OCI-LY7 (cell line): ENCODE data around the gene ASAP3. TPM values are rescaled to one million over a fixed set of nuclear protein-coding genes. Genes with fewer than 3 reads are reported as not detected.

Source experiments
- BruUV-seq: library from RNA; stranded (reverse); fragments of 400-500 nt; replicated peaks from 2 replicates; lab custom pipeline; 2021; lab: Mats Ljungman, UMichigan
- CTCF ChIA-PET: fragments of 300-600 bp; sonication (Branson Sonifier 250); formaldehyde crosslinking; loops from one replicate; lab custom pipeline; 2022; ENCODE audit warnings: antibody characterized with exemption; ENCODE audit not compliant: unreplicated experiment; lab: Charles Lee
- POLR2A ChIA-PET: fragments of 300-600 bp; sonication (Branson Sonifier 250); formaldehyde crosslinking; loops from one replicate; lab custom pipeline; 2022; ENCODE audit warnings: antibody characterized with exemption; lab: Charles Lee
- DNase-seq: peaks from one replicate; pipeline ENCODE4 v3.0.0-alpha.2; 2015; ENCODE audit warnings: low spot score
- H2AFZ ChIP-seq: fragments of 200-600 bp; sonication (generic), shearing (Covaris generic); 2 replicates; pipeline ENCODE4 v1.6.1; 2014; ENCODE audit warnings: mild to moderate bottlenecking, antibody characterized with exemption, low read length, moderate library complexity
- H3K27ac ChIP-seq: fragments of 200-600 bp; sonication (generic); 2 replicates; pipeline ENCODE4 v1.5.1; 2014; ENCODE audit warnings: mixed run types, low read depth, mild to moderate bottlenecking, moderate library complexity, low read length, inconsistent platforms; ENCODE audit not compliant: poor library complexity, severe bottlenecking
- H3K36me3 ChIP-seq: fragments of 200-600 bp; sonication (generic); 2 replicates; pipeline ENCODE4 v1.6.1; 2014; ENCODE audit warnings: mild to moderate bottlenecking, antibody characterized with exemption, low read length, moderate library complexity, mixed read lengths; ENCODE audit not compliant: insufficient read depth
- H3K4me1 ChIP-seq: fragments of 200-600 bp; sonication (generic); 2 replicates; pipeline ENCODE4 v1.5.1; 2014; ENCODE audit warnings: mild to moderate bottlenecking, low read length; ENCODE audit not compliant: insufficient read depth, poor library complexity, severe bottlenecking
- H3K4me2 ChIP-seq: fragments of 200-600 bp; sonication (generic); 2 replicates; pipeline ENCODE4 v1.6.1; 2014; ENCODE audit warnings: mild to moderate bottlenecking, low read length
- H3K4me3 ChIP-seq: fragments of 200-600 bp; sonication (generic); 2 replicates; pipeline ENCODE4 v1.5.1; 2014; ENCODE audit warnings: mild to moderate bottlenecking, low read depth, low read length; ENCODE audit not compliant: poor library complexity, severe bottlenecking
- H3K79me2 ChIP-seq: fragments of 200-600 bp; sonication (generic); 2 replicates; pipeline ENCODE4 v1.6.1; 2016; ENCODE audit warnings: low read depth, mild to moderate bottlenecking, low read length, moderate library complexity, mixed read lengths; ENCODE audit not compliant: insufficient read depth
- H3K9me2 ChIP-seq: fragments of 200-600 bp; sonication (generic); 2 replicates; pipeline ENCODE4 v1.6.1; 2016; ENCODE audit warnings: mild to moderate bottlenecking, low read length, mixed read lengths; ENCODE audit not compliant: insufficient read depth
- H3K9me3 ChIP-seq: fragments of 200-600 bp; sonication (generic); 2 replicates; pipeline ENCODE4 v1.6.1; 2014; ENCODE audit warnings: mild to moderate bottlenecking, mixed run types, low read length, mixed read lengths
- H4K20me1 ChIP-seq: fragments of 200-600 bp; sonication (generic); 2 replicates; pipeline ENCODE4 v1.6.1; 2014; ENCODE audit warnings: mild to moderate bottlenecking, antibody characterized with exemption, low read length, moderate library complexity, mixed read lengths; ENCODE audit not compliant: insufficient read depth
- CTCF ChIP-seq: fragments of 200-600 bp; sonication (generic); conservative IDR thresholded peaks from 2 replicates; pipeline ENCODE4 v1.5.1; 2014; ENCODE audit warnings: mild to moderate bottlenecking, antibody characterized with exemption, low read length, moderate library complexity, mixed read lengths
- EZH2phosphoT487 ChIP-seq: fragments of 200-600 bp; sonication (generic); IDR thresholded peaks from 2 replicates; pipeline ENCODE4 v1.6.1; 2018; ENCODE audit warnings: low read depth, borderline replicate concordance, mild to moderate bottlenecking, mixed run types, antibody characterized with exemption, low read length, moderate library complexity, mixed read lengths
- intact Hi-C: fragments of 100-400 bp; cut with micrococcal nuclease; formaldehyde crosslinking; loops from one replicate; pipeline ENCODE4 v1.10.0; 2022; ENCODE audit not compliant: unreplicated experiment
- total RNA-seq, 2 experiments: library from RNA; depleted of rRNA in 1 of 2; stranded (reverse); fragments of >200 nt in 1 of 2; shearing (Covaris generic) in 1 of 2; gene quantifications; 2 replicates each; pipeline ENCODE4 v1.2.3, GENCODE V29; 2014 to 2022

Gene ASAP3
- total RNA-seq, 2 experiments from 2014 or later, result 5.9 to 14.9 TPM

GRCh38 chr1:23403038-23403336, 81.0 kb downstream of the ASAP3 start:
- Histone ChIP-seq H3K4me2 (no peak overlapping the region), H3K9me3 (no peaks in the 10 kb centered on the region), H3K9me2 (no peaks in the 10 kb centered on the region), H3K79me2 (no peaks in the 10 kb centered on the region), H3K27ac (no peak overlapping the region), H2AFZ (no peak overlapping the region), H3K4me1 (peaks cover 5% of the 10 kb centered on the region), H3K4me3 (no peak overlapping the region), H3K36me3 (no peaks in the 10 kb centered on the region), H4K20me1 (no peaks in the 10 kb centered on the region)
- POLR2A ChIA-PET, result interaction anchor here (0.6 to 1.1 kb wide), 2 partner anchors 35 to 284 kb away, joined by 3 to 4 read pairs; no protein-coding TSS in a partner anchor
- TF ChIP-seq EZH2phosphoT487 (no peak), CTCF (no peak)
- no peak for DNase-seq
- no TSS peak for BruUV-seq
- CTCF ChIA-PET, result interaction anchor here (1.0 kb wide), 1 partner anchor 35 kb away, joined by 6 read pairs; no protein-coding TSS in a partner anchor
- intact Hi-C loops, result loop anchor here (5.0 to 10.0 kb wide), 2 partner anchors 68 to 111 kb away; no protein-coding TSS in a partner anchor

- no peak overlapping the region for H2AFZ ChIP-seq
Measured at GRCh38 chr1:23402286-23403037, 81.5 kb downstream of the ASAP3 start.

More at GRCh38 chr1:23402286-23403037, 81.5 kb downstream of the ASAP3 start:
- no peaks in the 10 kb centered on the region for H4K20me1 ChIP-seq
- DNase-seq, result no peak
- no peaks in the 10 kb centered on the region for H3K9me2 ChIP-seq
- no peaks in the 10 kb centered on the region for H3K9me3 ChIP-seq
- ChIA-PET CTCF (no interaction called here), POLR2A (interaction anchor here (0.6 kb wide), 2 partner anchors 58 to 118 kb away, joined by 4 read pairs; partner anchors contain the start of gene HNRNPR)
- no peak overlapping the region for H3K4me3 ChIP-seq
- BruUV-seq, result no TSS peak
- no peak for TF ChIP-seq CTCF
- no peak for TF ChIP-seq EZH2phosphoT487
- H3K79me2 ChIP-seq, result no peaks in the 10 kb centered on the region
- intact Hi-C loops, result loop anchor here (5.0 to 10.0 kb wide), 2 partner anchors 68 to 110 kb away; no protein-coding TSS in a partner anchor
- no peaks in the 10 kb centered on the region for H3K36me3 ChIP-seq
- H3K4me1 ChIP-seq, result peaks cover 5% of the 10 kb centered on the region
- no peak overlapping the region for H3K27ac ChIP-seq
- no peak overlapping the region for H3K4me2 ChIP-seq
